ENCODE measurements around the gene MX1.

DNA sequence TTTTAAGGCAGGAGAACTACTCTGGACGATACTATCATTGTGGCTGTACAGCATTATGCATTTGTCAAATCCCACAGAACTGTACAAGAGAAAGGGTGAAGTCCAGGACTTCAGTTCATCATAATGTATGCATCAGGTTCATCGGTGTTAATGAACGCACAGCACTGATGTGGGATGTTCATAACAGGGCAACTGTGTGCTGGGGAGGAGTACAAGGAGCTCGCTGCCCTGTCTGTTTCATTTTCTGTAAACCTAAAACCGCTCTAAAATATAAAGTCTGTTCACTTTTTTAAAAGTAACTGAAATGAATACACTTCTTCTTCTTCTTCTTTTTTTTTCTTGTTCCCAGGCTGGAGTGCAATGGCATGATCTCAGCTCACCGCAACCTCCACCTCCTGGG is 56.9 kb downstream of the MX1 start:
- TF ChIP-seq, protein P1, sequence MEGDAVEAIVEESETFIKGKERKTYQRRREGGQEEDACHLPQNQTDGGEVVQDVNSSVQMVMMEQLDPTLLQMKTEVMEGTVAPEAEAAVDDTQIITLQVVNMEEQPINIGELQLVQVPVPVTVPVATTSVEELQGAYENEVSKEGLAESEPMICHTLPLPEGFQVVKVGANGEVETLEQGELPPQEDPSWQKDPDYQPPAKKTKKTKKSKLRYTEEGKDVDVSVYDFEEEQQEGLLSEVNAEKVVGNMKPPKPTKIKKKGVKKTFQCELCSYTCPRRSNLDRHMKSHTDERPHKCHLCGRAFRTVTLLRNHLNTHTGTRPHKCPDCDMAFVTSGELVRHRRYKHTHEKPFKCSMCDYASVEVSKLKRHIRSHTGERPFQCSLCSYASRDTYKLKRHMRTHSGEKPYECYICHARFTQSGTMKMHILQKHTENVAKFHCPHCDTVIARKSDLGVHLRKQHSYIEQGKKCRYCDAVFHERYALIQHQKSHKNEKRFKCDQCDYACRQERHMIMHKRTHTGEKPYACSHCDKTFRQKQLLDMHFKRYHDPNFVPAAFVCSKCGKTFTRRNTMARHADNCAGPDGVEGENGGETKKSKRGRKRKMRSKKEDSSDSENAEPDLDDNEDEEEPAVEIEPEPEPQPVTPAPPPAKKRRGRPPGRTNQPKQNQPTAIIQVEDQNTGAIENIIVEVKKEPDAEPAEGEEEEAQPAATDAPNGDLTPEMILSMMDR (IDR thresholded peaks at IDR 0.05): no peak
- TF ChIP-seq POLR2AphosphoS5 (IDR thresholded peaks at IDR 0.05) (no peak), POLR2A (IDR thresholded peaks at IDR 0.05) (no peak), EP300 (IDR thresholded peaks at IDR 0.05) (no peak)

Data from stomach (tissue), 4 donors.